Liver (tissue), 9 donors: ENCODE measurements around the gene SLC25A25. TPM values are rescaled to one million over a fixed set of nuclear protein-coding genes. Genes with fewer than 3 reads are reported as not detected.
A peak's percentile ranks its signal among the peaks of the same experiment; 100 is the strongest.
"Not testable (repeated sequence)": the region's sequence is repeated elsewhere in the genome, so short reads cannot be mapped to it uniquely, and the experiment has no call there.

ENCODE experiments used
- DNase-seq: peaks from one replicate; pipeline ENCODE4 v3.0.0-alpha.2; 2017; ENCODE audit warnings: low spot score
- H3K27ac ChIP-seq, 2 donors: one replicate each; pipeline ENCODE4 v1.7.0; 2013; ENCODE audit warnings: inconsistent platforms in 2 of 2, low read length in 2 of 2, control low read depth in 1 of 2, low read depth in 1 of 2, mild to moderate bottlenecking in 1 of 2
- H3K27me3 ChIP-seq, 4 donors: one replicate each; pipeline versions ENCODE4 v1.6.1 to v1.7.0; 2013; ENCODE audit warnings: low read length in 3 of 4, inconsistent platforms in 1 of 4, mild to moderate bottlenecking in 1 of 4, moderate library complexity in 1 of 4; ENCODE audit not compliant: control insufficient read depth in 4 of 4, insufficient read depth in 4 of 4
- H3K36me3 ChIP-seq, 4 donors: one replicate each; pipeline versions ENCODE4 v1.6.1 to v1.7.0; 2013; ENCODE audit warnings: low read length in 3 of 4, mild to moderate bottlenecking in 3 of 4, low read depth in 1 of 4, moderate library complexity in 1 of 4; ENCODE audit not compliant: control insufficient read depth in 4 of 4, insufficient read depth in 3 of 4
- H3K4me1 ChIP-seq, 4 donors: one replicate each; pipeline versions ENCODE4 v1.6.1 to v1.7.0; 2013; ENCODE audit warnings: low read length in 3 of 4, mild to moderate bottlenecking in 3 of 4, moderate library complexity in 1 of 4; ENCODE audit not compliant: control insufficient read depth in 4 of 4, insufficient read depth in 4 of 4
- H3K4me3 ChIP-seq, 3 donors: one replicate each; pipeline versions ENCODE4 v1.6.1 to v1.7.0; 2013; ENCODE audit warnings: low read length in 3 of 3, control low read depth in 1 of 3, low read depth in 1 of 3, mild to moderate bottlenecking in 1 of 3
- H3K9ac ChIP-seq, 2 donors: one replicate each; pipeline ENCODE4 v1.7.0; 2013; ENCODE audit warnings: low read length in 2 of 2, mild to moderate bottlenecking in 2 of 2, moderate library complexity in 2 of 2, control low read depth in 1 of 2, low read depth in 1 of 2
- H3K9me3 ChIP-seq, 4 donors: one replicate each; pipeline versions ENCODE4 v1.6.1 to v1.7.0; 2013; ENCODE audit warnings: low read length in 3 of 4; ENCODE audit not compliant: control insufficient read depth in 4 of 4
- ATF3 ChIP-seq: IDR thresholded peaks from 2 replicates; pipeline ENCODE4 v1.6.1; 2016; ENCODE audit warnings: antibody characterized with exemption
- CTCF ChIP-seq: fragments of 150-350 bp; IDR thresholded peaks from 2 replicates; pipeline ENCODE4 v1.5.1; 2017; ENCODE audit warnings: improper control_type of control experiment, low read depth, low read length; ENCODE audit not compliant: missing input control
- EGR1 ChIP-seq, 2 donors: IDR thresholded peaks; 2 replicates each; pipeline ENCODE4 v1.6.1; 2016 to 2018; ENCODE audit warnings: antibody characterized with exemption in 2 of 2, low read depth in 2 of 2
- FOXA1 ChIP-seq: IDR thresholded peaks from 2 replicates; pipeline ENCODE4 v1.6.1; 2016; ENCODE audit warnings: antibody characterized with exemption
- FOXA2 ChIP-seq: IDR thresholded peaks from 2 replicates; pipeline ENCODE4 v1.6.1; 2016; ENCODE audit warnings: antibody characterized with exemption
- HNF4A ChIP-seq, 2 donors: conservative IDR thresholded peaks; 2 replicates each; pipeline ENCODE4 v1.6.1; 2016; ENCODE audit warnings: antibody characterized with exemption in 2 of 2, mild to moderate bottlenecking in 2 of 2
- HNF4G ChIP-seq: IDR thresholded peaks from 2 replicates; pipeline ENCODE4 v1.6.1; 2016; ENCODE audit warnings: antibody characterized with exemption
- JUND ChIP-seq, 2 donors: IDR thresholded peaks; 2 replicates each; pipeline ENCODE4 v1.6.1; 2016; ENCODE audit warnings: antibody characterized with exemption in 2 of 2
- MAX ChIP-seq: IDR thresholded peaks from 2 replicates; pipeline ENCODE4 v1.6.1; 2016; ENCODE audit warnings: antibody characterized with exemption
- NR2F2 ChIP-seq: IDR thresholded peaks from 2 replicates; pipeline ENCODE4 v1.6.1; 2016; ENCODE audit warnings: antibody characterized with exemption
- RAD21 ChIP-seq, 2 donors: IDR thresholded peaks; 2 replicates each; pipeline ENCODE4 v1.6.1; 2016; ENCODE audit warnings: antibody characterized with exemption in 2 of 2, mild to moderate bottlenecking in 2 of 2
- RXRA ChIP-seq, 2 donors: IDR thresholded peaks; 2 replicates each; pipeline ENCODE4 v1.6.1; 2017 to 2018; ENCODE audit warnings: antibody characterized with exemption in 2 of 2, mild to moderate bottlenecking in 1 of 2
- SP1 ChIP-seq: IDR thresholded peaks from 2 replicates; pipeline ENCODE4 v1.6.1; 2018; ENCODE audit warnings: antibody characterized with exemption, mild to moderate bottlenecking
- TAF1 ChIP-seq: conservative IDR thresholded peaks from 2 replicates; pipeline ENCODE4 v1.6.1; 2016; ENCODE audit warnings: antibody characterized with exemption, mild to moderate bottlenecking
- YY1 ChIP-seq: IDR thresholded peaks from 2 replicates; pipeline ENCODE4 v1.6.1; 2016; ENCODE audit warnings: antibody characterized with exemption, mild to moderate bottlenecking
- WGBS: extraction: QIAGEN DNeasy Blood & Tissue Kit; methylation state at CpG from one replicate; pipeline ENCODE4 v1.1.7; 2013; 5-methylcytosine and 5-hydroxymethylcytosine counted together
- polyA plus RNA-seq, 2 donors: library from polyadenylated mRNA; stranded (reverse) in 1 of 2; unstranded in 1 of 2; fragments of 200-250 nt in 1 of 2; fragments of >200 nt in 1 of 2; fragmentation: Nextera tagmentation in 1 of 2; extraction: Ambion mirVana in 1 of 2; gene quantifications; one replicate each; pipeline versions ENCODE4 v1.2.1 to v1.2.3, GENCODE V29; 2013 to 2015
- total RNA-seq, 2 donors: library from RNA; depleted of rRNA; stranded (reverse); fragments of >200 nt; gene quantifications; one replicate each; pipeline ENCODE4 v1.2.3, GENCODE V29; 2014
- donor health status: healthy.
- donor health status: healthy.
- donor health status: healthy.
- donor health status: healthy.
- donor health status: healthy.

Gene SLC25A25
- total and polyA plus RNA-seq, 4 donors: 21.7 to 74.6 (median 39.3) TPM

GRCh38 chr9:128021098-128021497 lies 46.9 kb upstream of the SLC25A25 start (continued):
- TF ChIP-seq ATF3 (no peak), FOXA2 (no peak), RXRA (IDR thresholded peaks at IDR 0.05) (no peak), RAD21 (IDR thresholded peaks at IDR 0.05) (no peak), JUND (IDR thresholded peaks at IDR 0.05) (no peak), TAF1 (no peak), YY1 (no peak)

- Histone ChIP-seq H3K9me3 (no peaks in the 10 kb centered on the region), H3K4me3 (no peak overlapping the region), H3K4me1 (peaks cover 2 to 13% (median 8%) of the 10 kb centered on the region in 4 donors), H3K9ac (no peak overlapping the region), H3K36me3 (no peaks in the 10 kb centered on the region), H3K27me3 (no peaks in the 10 kb centered on the region), H3K27ac (peak overlapping the region in 1 of 2 donors; percentile 54)
- 81% methylated on average over 2 of the region's 2 CpGs for WGBS
- no peak for DNase-seq
- TF ChIP-seq FOXA1 (no peak), EGR1 (IDR thresholded peaks at IDR 0.05; ENCODE audit: low read depth in 2 of 2) (no peak), TAF1 (no peak), NR2F2 (no peak), JUND (IDR thresholded peaks at IDR 0.05) (no peak), SP1 (no peak), HNF4A (conservative IDR thresholded peaks at IDR 0.05) (no peak), CTCF (no peak), YY1 (no peak), MAX (no peak), HNF4G (no peak)
Measured at GRCh38 chr9:128022886-128023285, 45.1 kb upstream of the SLC25A25 start.

- not testable (repeated sequence) for H3K9me3 ChIP-seq, H3K9ac ChIP-seq, H3K27ac ChIP-seq, H3K4me3 ChIP-seq, H3K36me3 ChIP-seq, DNase-seq, H3K27me3 ChIP-seq
- 85% methylated on average over 12 of the region's 12 CpGs for WGBS
- peaks cover 2 to 13% (median 8%) of the 10 kb centered on the region in 4 donors for H3K4me1 ChIP-seq
Measured at GRCh38 chr9:128023671-128024070, 44.4 kb upstream of the SLC25A25 start.

GRCh38 chr9:128024761-128025308 lies 43.2 kb upstream of the SLC25A25 start:
- H3K36me3 ChIP-seq: no peaks in the 10 kb centered on the region
- H3K27ac ChIP-seq: no peak overlapping the region
- no peaks in the 10 kb centered on the region for H3K9me3 ChIP-seq
- H3K4me3 ChIP-seq: no peak overlapping the region
- H3K4me1 ChIP-seq: peaks cover 2 to 13% (median 8%) of the 10 kb centered on the region in 4 donors
- TF ChIP-seq JUND (IDR thresholded peaks at IDR 0.05) (no peak), MAX (no peak), HNF4A (conservative IDR thresholded peaks at IDR 0.05) (no peak), YY1 (no peak), RAD21 (IDR thresholded peaks at IDR 0.05) (no peak)
- DNase-seq: no peak
- H3K27me3 ChIP-seq: no peaks in the 10 kb centered on the region
- no peak overlapping the region for H3K9ac ChIP-seq
- WGBS: 73% methylated on average over 5 of the region's 5 CpGs
